ENCODE measurements around the gene PRR13.
A peak's percentile ranks its signal among the peaks of the same experiment; 100 is the strongest.
"Not testable (repeated sequence)": the region's sequence is repeated elsewhere in the genome, so short reads cannot be mapped to it uniquely, and the experiment has no call there.

Gene PRR13

GRCh38 chr12:53439582-53439981, 2.0 kb upstream of the PRR13 start:
- not testable (repeated sequence) for DNase-seq (ENCODE audit: low spot score)

DNA sequence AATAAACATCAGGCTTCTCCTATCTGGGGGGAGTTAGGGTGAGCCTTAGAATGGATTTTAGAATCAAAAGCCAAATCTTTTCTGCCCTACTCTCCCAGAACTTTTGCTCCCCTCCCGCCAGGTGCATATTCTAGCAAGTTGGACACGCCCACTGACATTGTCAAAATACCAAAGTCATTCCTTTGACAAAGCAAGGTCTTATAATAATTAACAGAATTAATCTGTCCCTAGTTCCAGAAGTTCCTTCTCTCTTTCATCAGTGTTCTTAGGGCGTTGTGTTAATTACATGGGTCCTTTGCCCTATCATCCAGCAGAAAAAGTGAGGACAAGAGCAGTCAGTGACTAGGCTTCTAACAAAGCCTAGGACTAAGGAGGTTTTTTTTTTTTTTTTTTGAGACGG, 2.4 kb downstream of the PRR13 start:
- DNase-seq (ENCODE audit: low spot score): no peak

DNA sequence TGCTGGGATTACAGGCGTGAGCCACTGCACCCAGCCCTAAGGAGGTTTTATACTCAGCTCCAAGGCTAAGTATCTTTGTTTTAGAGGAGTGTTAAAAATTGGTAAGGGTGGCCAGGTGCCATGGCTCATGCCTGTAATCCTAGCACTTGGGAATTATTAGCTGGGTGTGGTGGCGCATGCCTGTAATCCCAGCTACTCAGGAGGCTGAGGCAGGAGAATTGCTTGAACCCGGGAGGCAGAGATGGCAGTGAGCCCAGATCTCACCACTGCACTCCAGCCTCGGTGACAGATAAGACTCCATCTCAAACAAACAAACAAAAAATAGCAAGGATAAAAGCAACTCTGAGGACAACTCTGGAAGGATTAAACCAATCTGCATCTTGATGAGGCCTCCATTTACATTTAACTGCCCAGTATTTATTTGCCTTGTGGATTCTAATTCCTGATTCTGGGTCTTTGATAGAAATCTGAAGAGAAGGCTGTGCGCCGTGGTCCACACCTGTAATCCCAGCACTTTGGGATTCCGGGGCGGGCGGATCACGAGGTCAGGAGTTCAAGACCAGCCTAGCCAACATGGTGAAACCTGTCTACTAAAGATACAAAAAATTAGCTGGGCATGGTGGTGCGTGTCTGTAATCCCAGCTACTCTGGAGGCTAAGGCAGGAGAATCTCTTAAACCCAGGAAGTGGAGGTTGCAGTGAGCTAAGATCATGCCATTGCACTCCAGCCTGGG, 3.2 kb downstream of the PRR13 start:
- not testable (repeated sequence) for DNase-seq (ENCODE audit: low spot score)

- DNase-seq (ENCODE audit: low spot score): no peak
Measured at GRCh38 chr12:53450936-53451335, 9.4 kb downstream of the PRR13 start.

GRCh38 chr12:53451661-53452158, 10.2 kb downstream of the PRR13 start, which contains the start of gene PCBP2:
TSS of gene PCBP2 (plus strand) at chr12:53452102. CDS start at chr12:53454801, 2,699 bp downstream.
- peak; percentile 100 for DNase-seq (ENCODE audit: low spot score)

DNA sequence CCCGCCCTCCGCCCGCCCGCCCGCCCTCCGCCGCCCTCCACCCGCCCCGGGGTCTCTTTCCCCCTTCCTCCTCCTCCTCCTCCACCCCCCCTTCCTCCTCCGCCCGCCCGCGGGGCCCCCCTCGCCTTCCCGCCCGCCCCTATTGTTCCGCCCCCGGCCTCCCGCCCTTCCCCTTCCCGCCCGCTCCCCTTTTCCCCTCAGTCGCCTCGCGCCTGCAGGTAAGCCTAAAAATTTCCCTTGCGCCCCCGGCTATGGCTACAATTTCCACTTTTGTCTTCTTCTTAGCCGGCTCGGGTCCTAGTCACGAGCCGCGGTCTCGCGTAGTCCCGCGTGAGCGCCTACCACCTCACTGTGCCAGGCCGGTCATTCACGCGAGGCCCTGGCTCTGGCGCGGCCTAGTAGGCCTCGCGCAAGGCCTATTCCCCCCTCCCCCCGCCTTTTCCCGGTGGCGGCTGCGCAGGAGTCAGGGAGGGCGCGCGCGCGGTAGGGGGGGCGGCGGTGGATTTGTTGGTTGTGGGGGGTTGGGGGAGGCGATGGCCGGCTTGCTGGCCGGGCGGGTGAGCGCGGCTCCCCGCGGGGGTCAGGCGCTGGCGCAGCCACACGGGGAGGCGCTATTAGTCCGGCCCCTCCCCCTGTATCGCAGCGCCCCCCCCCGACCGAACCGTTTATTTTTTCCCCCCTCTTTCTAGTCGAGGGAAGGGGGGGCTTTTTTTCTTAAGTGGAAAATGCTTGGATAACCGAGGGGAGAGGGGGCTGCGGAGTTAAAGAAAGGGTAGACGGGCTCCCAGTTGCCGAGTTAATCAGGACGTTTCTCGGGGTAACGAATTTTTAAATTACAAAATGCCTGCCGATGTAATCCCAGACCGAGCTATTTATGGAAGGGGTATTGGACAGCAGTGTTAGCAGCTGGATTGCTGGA, 10.9 kb downstream of the PRR13 start:
- DNase-seq (ENCODE audit: low spot score): peak; percentile 92

DNA sequence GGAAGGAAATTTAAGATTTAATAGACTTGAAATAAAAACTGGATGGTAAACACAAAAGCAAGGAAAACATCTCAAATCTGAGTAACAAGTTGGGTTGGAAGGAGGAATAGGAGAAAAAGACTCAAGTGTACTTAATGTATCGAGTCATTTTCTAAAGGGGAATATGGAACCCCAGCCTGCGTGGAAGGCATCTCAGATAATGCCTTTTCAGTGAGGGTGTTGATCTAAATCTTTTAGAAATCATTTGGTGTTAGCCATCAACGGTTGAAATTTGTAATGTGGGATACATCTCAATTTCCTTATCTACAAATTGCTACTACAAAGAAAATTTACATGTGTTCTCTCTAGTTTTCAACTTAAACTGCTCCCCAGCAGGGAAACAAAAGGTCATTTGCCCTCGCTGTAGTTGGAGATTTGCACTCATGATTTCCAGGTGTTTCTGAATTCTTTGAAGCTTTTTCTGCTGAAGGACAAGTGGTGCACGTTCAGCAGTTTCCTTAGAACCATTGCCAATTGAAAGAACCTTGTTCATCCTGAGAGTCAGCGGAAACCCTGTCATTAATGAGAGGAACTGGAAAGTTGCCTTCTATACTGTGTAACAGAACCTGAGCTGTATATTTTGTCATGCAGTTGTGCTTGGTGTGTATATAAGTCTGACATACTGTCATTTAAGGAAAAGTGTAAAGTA, 12.6 kb downstream of the PRR13 start:
- no peak for DNase-seq (ENCODE audit: low spot score)

DNA sequence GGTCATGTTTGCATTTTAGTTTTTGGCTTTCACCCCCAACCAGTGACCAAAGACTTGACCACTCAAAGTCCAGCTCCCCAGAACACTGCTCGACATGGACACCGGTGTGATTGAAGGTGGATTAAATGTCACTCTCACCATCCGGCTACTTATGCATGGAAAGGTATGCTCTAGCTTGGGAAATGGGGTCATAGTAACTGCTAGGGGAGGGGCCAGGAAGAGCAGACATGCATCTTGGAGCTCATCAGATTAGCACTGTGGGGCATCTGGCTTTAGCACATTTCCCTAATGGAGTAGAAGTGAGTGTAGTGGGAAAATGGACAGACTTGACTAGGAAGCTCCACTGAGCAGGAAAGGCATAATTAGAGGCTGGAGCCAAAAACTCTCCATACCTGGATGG, 13.2 kb downstream of the PRR13 start:
- DNase-seq (ENCODE audit: low spot score): no peak

- DNase-seq (ENCODE audit: low spot score): no peak
Measured at GRCh38 chr12:53456654-53457366, 15.3 kb downstream of the PRR13 start.

DNA sequence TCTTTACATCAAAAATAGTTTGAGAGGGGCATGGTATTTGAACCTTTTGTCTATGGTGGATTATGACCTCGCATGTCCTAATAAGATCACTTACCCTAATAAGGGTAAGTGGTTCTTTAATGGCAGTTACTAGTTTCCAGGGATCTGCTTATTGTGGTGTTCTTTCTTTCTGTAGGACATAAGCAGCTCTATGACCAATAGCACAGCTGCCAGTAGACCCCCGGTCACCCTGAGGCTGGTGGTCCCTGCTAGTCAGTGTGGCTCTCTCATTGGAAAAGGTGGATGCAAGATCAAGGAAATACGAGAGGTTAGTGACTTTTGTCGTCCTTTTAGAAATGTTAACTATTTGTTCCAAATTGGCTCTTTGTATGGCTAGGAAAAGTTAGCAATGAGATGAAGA, 17.6 kb downstream of the PRR13 start:
- no peak for DNase-seq (ENCODE audit: low spot score)

- no peak for DNase-seq (ENCODE audit: low spot score)
Measured at GRCh38 chr12:53461059-53461458, 19.5 kb downstream of the PRR13 start.

GRCh38 chr12:53461591-53461990, 20.1 kb downstream of the PRR13 start:
- no peak for DNase-seq (ENCODE audit: low spot score)

DNA sequence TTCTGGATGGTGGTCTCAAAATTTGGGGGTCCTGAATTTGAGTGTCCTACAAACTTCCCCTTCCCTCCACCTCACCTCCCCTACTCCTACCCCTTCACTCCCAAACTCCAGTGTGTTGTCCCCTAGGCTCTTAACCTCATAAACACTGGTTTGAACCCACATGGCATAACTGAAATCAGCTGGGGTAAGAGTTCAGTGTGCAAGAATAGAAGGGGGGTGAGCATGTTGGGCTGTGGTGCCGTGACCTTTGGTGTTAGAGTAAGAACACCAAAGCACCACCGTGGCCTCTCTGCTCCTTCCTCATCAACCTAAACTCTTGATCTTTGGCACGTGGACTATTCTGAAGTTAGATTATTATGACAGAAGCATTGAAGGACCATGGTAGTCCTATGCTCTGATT, 21.4 kb downstream of the PRR13 start:
- DNase-seq (ENCODE audit: low spot score): no peak

DNA sequence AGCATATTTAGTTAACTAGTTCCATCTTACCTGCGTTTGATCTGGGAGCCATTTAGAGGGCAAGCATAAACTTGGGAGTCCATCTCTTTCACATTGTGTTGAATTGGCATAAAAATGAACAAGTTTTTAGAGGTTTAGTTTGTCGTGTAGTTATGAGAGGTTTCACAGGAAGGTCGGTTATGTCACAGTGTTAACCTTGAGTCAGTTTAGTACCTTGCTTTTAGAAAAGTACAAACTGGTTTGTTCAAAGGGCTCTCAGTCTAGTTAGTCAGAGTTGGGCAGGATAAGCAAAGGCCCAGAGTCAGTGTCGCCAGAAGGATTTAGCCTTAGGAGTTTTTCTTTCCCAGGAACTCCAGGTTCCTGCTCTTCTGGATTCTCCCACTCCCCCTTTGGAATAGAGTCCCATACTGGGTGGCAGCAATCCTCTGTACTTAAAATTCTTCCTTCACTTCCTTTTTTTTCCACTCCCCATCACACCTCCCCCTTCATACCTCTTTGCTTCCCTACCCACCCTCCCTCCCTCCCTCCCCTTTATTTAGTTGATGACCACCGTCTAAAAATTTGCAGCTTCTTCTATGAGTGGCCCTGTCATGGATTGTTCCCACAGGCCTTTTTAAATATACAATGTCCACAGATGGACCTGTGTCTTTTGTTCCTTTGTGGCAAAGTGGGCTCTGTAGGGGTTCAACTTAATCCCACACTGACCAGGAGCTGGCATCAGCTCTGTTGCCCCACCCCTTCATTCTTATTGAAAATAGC, 22.4 kb downstream of the PRR13 start:
- no peak for DNase-seq (ENCODE audit: low spot score)

GRCh38 chr12:53464685-53465418, 23.3 kb downstream of the PRR13 start:
- no peak for DNase-seq (ENCODE audit: low spot score)

DNA sequence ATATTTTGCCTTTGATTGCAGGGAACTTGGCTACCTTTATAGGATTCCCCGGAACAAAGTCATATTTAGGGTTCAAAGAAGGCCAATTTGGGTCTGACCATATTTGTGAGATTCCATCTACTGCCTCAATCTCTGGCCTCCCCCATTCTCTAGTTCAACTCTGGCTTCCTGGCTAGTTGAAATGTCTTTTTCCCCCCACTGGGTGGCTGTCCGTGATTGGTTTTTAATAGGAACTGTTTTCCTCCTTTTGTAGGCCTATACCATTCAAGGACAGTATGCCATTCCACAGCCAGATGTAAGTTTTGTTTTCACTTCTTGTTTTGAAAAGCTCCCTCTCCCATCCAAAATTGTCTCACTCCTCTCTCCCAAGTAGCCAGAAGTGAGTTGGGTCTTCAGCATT, 24.1 kb downstream of the PRR13 start:
- no peak for DNase-seq (ENCODE audit: low spot score)

- no peak for DNase-seq (ENCODE audit: low spot score)
Measured at GRCh38 chr12:53466640-53467039, 25.1 kb downstream of the PRR13 start.

- no peak for DNase-seq (ENCODE audit: low spot score)
Measured at GRCh38 chr12:53467082-53467481, 25.5 kb downstream of the PRR13 start.

GRCh38 chr12:53467880-53468279, 26.3 kb downstream of the PRR13 start:
- no peak for DNase-seq (ENCODE audit: low spot score)

DNA sequence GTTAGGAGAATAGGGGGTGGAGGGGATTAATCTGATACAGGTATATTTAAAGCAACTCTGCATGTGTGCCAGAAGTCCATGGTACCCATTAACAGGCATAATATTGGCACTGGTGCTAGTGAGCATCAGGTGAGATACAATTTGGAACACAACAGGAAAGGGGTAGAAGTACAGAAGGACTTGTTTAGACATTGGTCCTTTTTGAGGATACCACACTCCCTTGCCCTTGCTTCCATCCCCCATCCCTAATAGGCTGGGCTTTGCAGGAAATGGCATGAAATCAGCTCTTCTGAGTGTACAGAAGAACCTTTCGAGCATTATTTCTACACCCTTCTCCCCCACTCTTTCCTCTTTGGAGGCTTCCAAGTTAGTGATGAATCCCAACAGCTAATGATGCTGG, 26.7 kb downstream of the PRR13 start:
- no peak for DNase-seq (ENCODE audit: low spot score)

Data from left forelimb (tissue), 1 donor.